ENCODE measurements around the gene AFF3.
"Not testable (repeated sequence)": the region's sequence is repeated elsewhere in the genome, so short reads cannot be mapped to it uniquely, and the experiment has no call there.

DNA sequence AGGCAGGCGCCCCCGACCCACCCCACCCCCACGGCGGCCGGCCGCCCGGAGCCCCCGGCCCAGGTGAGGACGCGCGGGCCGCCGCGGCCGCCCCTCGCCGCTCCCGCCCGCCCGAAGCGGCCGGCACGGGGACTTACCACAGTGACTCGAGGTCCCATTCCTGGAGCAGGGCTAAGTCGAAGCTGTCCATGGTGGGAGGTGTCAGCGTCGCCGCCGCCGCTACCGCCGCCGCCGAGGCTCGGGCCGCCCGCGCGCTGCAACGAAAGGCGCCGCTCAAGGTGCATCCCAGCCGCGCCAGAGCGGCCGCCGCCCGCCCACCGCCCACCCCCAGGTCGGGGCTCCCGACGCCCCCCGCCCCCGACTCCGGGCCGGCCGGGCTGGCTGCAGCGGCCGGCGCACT is 38.1 kb downstream of the AFF3 start:
- not testable (repeated sequence) for TF ChIP-seq POLR2AphosphoS5 (IDR thresholded peaks at IDR 0.05; ENCODE audit: low read depth, low read length); NR3C1 (CRISPR knock-in tag; IDR thresholded peaks at IDR 0.05); RXRA (CRISPR knock-in tag; IDR thresholded peaks at IDR 0.05); ZSCAN29 (CRISPR knock-in tag; conservative IDR thresholded peaks at IDR 0.05); SMYD3 (CRISPR knock-in tag; IDR thresholded peaks at IDR 0.05); SMAD3 (CRISPR knock-in tag; IDR thresholded peaks at IDR 0.05); HCFC1 (IDR thresholded peaks at IDR 0.05; ENCODE audit: low read depth, low read length); KAT2B (IDR thresholded peaks at IDR 0.05; ENCODE audit: borderline replicate concordance, low read depth, low read length); ZNF777 (CRISPR knock-in tag; IDR thresholded peaks at IDR 0.05)

Measured in HepG2 (cell line).